ENCODE data around the gene DCHS2. TPM values are rescaled to one million over a fixed set of nuclear protein-coding genes. Genes with fewer than 3 reads are reported as not detected.
A peak's percentile ranks its signal among the peaks of the same experiment; 100 is the strongest.

DCHS2 gene
- total RNA-seq, 1 donor from 2014 or later = not detected

DNA sequence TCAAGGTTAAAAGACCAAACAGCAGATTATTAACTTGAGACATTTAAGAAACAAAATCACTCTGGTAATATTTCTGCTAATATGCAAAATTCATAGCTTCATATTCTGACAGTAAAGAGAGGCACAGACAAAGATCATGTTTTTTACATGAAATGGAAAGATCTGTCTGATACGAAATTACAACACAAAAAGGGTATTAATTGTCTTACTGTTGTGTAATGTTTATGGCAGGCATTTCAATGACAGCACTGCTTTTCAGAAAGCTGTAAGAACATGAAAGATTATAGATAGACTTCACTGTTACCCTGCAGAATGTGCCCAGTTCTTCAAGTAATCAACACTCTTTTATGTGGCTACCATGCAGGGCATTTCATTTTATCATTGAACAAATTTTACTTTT is 15.4 kb downstream of the DCHS2 start:
- FAIRE-seq (no peak), DNase-seq (ENCODE audit: low read depth) (no peak)
- H3K4me3 ChIP-seq (ENCODE audit: low read depth, low read length) = no peak overlapping the region
- peaks cover 1% of the 10 kb centered on the region for H3K27me3 ChIP-seq (ENCODE audit: control insufficient read depth, insufficient read depth, low read length)
- TF ChIP-seq, protein P1, sequence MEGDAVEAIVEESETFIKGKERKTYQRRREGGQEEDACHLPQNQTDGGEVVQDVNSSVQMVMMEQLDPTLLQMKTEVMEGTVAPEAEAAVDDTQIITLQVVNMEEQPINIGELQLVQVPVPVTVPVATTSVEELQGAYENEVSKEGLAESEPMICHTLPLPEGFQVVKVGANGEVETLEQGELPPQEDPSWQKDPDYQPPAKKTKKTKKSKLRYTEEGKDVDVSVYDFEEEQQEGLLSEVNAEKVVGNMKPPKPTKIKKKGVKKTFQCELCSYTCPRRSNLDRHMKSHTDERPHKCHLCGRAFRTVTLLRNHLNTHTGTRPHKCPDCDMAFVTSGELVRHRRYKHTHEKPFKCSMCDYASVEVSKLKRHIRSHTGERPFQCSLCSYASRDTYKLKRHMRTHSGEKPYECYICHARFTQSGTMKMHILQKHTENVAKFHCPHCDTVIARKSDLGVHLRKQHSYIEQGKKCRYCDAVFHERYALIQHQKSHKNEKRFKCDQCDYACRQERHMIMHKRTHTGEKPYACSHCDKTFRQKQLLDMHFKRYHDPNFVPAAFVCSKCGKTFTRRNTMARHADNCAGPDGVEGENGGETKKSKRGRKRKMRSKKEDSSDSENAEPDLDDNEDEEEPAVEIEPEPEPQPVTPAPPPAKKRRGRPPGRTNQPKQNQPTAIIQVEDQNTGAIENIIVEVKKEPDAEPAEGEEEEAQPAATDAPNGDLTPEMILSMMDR (IDR thresholded peaks at IDR 0.05; ENCODE audit: insufficient read depth, low read length, severe bottlenecking) = no peak
- H3K36me3 ChIP-seq (ENCODE audit: control insufficient read depth, insufficient read depth, low read length) = no peaks in the 10 kb centered on the region

DNA sequence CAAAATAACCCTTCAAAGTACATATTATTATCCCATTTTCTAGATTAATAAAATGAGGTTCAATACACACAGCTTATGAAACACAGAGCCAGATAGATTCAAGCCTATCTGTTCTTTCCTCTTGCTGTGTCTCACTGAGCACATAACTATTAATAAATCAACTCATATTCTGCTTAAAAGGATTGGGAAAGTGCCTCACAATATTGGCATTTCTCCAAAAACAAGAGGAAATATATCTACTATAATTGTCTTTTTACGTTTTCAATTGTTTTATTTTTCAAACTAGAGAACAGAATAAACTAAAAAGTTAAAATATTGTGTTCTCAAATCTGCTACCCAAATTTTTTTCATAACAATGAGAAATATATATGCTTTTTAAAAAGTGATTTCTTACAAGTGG is 15.8 kb downstream of the DCHS2 start:
- FAIRE-seq (no peak), DNase-seq (ENCODE audit: low read depth) (no peak)
- Histone ChIP-seq H3K4me3 (ENCODE audit: low read depth, low read length) (no peak overlapping the region), H3K36me3 (ENCODE audit: control insufficient read depth, insufficient read depth, low read length) (no peaks in the 10 kb centered on the region), H3K27me3 (ENCODE audit: control insufficient read depth, insufficient read depth, low read length) (peaks cover 1% of the 10 kb centered on the region)
- TF ChIP-seq, protein P1 (IDR thresholded peaks at IDR 0.05; ENCODE audit: insufficient read depth, low read length, severe bottlenecking) = no peak

DNA sequence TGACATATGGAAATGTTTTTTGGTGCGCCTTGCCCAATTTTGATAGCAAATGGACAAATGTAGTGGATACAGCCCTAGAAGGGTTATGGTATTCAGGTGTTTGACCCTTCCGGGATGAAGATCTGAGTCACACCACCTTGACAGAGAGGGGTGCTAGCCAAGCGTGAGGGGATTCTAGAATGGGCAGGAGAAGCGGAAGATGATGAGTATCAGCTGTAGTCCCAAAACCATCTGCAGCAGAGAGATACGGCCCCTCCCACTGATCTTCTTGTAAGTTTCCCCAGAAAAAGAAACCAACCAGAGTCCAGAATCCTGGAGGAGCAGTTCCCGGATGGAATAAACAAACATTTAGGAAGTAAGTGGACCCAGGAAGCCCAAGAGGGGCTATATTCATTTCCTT is 18.1 kb downstream of the DCHS2 start:
- DNase-seq (ENCODE audit: low read depth) = no peak
- TF ChIP-seq, protein P1 (IDR thresholded peaks at IDR 0.05; ENCODE audit: insufficient read depth, low read length, severe bottlenecking) = no peak
- Histone ChIP-seq H3K36me3 (ENCODE audit: control insufficient read depth, insufficient read depth, low read length) (no peaks in the 10 kb centered on the region), H3K27me3 (ENCODE audit: control insufficient read depth, insufficient read depth, low read length) (peaks cover 1% of the 10 kb centered on the region), H3K4me3 (ENCODE audit: low read depth, low read length) (no peak overlapping the region)
- FAIRE-seq = peak; percentile 77

DNA sequence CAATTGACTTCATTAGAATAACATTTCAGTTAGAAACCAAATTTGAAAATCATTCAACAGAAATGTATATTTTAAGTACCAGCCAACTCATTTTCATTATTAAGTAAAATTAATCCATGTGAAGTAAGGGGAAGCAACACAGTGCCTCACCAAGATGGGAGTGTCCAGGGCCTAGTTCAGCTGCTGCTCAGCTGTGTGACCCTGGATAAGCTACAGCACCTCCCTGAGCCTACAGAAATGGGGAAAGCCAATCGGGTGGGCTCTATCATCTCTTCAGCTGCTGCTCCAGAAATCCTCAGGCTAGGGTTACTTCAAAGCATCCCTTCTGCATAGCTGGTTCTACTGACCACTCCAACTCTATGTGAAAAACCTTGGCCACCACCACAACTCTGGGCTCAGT is 18.7 kb downstream of the DCHS2 start:
- TF ChIP-seq, protein P1 (IDR thresholded peaks at IDR 0.05; ENCODE audit: insufficient read depth, low read length, severe bottlenecking) = no peak
- peaks cover 1% of the 10 kb centered on the region for H3K27me3 ChIP-seq (ENCODE audit: control insufficient read depth, insufficient read depth, low read length)
- DNase-seq (ENCODE audit: low read depth) = no peak
- no peak overlapping the region for H3K4me3 ChIP-seq (ENCODE audit: low read depth, low read length)
- no peak for FAIRE-seq
- no peaks in the 10 kb centered on the region for H3K36me3 ChIP-seq (ENCODE audit: control insufficient read depth, insufficient read depth, low read length)

DNA sequence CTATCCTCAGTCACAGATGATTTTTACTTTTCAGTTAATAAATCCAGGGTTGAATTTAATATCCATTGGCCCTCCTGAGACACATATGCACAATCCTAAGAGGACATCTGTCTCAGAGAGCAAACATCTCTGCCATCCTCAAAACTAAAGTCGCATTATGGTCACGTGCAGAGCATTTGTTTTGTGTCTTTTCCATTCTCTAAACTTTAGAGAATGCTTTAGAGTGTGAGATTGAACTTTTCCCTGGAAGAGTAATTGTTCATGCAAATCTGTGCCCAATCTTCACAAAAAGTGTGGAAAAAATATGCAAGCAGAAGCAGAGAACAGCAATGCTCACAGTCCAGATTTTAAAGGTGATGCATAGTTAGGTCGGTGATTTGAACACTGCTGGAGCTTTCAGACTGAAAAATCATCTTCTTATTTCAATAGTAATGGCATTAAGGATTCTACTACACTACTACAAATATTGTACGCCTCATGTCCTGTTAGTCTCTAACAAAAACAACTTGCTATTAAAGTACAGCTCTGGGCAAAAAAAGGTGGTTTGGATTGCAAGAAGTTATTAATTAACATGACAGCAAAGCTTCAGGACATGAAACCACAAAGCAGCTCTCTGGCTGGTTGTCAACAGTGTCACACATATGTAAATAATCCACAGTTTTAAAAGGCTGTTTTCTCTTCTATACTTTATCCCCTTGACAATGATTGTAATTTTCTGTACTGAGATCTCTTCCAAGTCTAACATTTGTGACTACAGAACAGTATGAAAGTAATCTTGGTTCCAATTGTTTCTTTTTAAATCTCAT is 19.9 kb downstream of the DCHS2 start:
- TF ChIP-seq, protein P1 (IDR thresholded peaks at IDR 0.05; ENCODE audit: insufficient read depth, low read length, severe bottlenecking) = no peak
- DNase-seq (ENCODE audit: low read depth) (no peak), FAIRE-seq (no peak)
- H3K27me3 ChIP-seq (ENCODE audit: control insufficient read depth, insufficient read depth, low read length) = no peaks in the 10 kb centered on the region
- H3K4me3 ChIP-seq (ENCODE audit: low read depth, low read length) = no peak overlapping the region
- no peaks in the 10 kb centered on the region for H3K36me3 ChIP-seq (ENCODE audit: control insufficient read depth, insufficient read depth, low read length)

DNA sequence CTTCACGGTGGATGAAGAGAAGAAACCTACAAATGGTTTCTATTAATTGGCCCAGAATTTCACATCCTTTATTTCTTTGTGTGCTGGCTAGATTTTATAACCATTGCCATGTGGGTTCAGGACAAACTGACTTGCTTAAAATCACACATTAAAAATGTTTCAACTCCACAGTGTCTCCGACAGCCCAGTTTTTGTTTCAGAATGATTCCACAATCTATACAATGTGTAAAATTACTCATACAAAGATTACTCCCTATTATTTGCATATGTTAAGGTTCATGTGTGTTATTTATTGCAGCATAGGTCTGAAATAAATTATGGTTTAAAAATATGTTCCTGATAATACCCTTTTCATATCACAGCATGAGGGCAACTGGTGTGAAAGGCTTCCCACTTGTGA is 20.6 kb downstream of the DCHS2 start:
- Histone ChIP-seq H3K27me3 (ENCODE audit: control insufficient read depth, insufficient read depth, low read length) (no peaks in the 10 kb centered on the region), H3K36me3 (ENCODE audit: control insufficient read depth, insufficient read depth, low read length) (no peaks in the 10 kb centered on the region), H3K4me3 (ENCODE audit: low read depth, low read length) (no peak overlapping the region)
- no peak for FAIRE-seq
- TF ChIP-seq, protein P1 (IDR thresholded peaks at IDR 0.05; ENCODE audit: insufficient read depth, low read length, severe bottlenecking) = no peak
- no peak for DNase-seq (ENCODE audit: low read depth)
